SKM-1 (cell line): ENCODE measurements around the gene SYCP2L.

Source experiments
- DNase-seq: peaks from one replicate; lab custom pipeline; 2025; ENCODE audit not compliant: unreplicated experiment; lab: John Stamatoyannopoulos, UW

The SYCP2L gene

DNA sequence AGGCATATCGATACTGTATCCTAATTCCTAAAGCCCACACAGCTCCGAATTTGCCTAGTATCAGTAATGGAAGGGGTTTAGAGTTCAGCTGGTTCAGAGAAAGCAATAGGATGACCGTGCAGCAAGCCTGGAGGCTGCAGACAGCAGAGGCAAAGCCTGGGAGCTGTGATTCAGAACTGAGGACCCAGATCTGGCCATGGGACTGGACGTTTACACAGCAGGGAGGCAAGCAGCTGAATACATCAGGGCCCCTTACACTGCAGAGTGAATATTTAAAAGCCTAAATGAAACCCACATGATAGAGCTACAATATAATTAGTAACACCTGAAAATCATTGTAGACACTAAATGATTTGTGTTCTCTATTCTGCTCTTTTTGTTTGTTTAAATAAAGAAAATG lies 119.2 kb downstream of the SYCP2L start:
- no peak for DNase-seq

DNA sequence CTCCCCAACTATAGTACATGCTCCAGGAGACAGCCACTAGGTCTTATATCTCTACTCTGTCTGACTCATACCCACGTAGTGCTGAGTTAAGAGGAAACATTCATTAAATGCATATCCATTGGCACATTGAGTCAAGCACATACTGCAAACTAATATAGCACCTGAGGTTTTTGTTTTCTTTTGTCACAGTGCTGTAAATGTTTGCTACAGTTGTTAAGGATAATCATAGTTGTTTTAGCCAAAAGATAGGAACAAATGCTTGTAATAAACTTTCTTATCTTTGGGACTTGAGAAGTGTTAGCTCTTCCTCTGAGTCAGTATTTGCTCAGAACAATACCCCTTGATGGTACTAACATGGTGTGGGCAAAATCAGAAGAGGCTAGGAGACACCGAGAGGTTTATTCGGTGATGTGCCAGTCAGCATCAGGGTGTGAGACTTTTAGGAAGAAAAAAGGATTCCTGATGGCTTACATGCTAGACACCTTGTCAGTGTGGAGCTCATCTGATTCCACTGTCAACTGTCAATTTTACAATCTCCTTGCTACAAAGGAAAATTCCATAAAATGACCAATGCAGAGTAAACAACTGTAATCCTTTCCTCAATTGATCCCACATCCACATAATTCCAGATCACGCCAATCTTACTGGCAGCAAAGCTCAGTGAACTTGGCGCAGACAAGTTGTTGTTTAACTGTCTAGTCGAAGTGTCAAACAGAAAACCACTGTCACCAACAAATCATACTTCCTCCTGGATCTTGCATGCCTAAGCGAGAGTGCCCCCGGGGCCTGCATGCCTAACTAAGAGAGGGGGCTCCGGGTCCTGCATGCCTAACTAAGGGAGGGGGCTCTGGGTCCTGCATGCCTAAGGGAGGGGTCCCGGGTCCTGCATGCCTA lies 121.1 kb downstream of the SYCP2L start:
- DNase-seq = no peak

DNA sequence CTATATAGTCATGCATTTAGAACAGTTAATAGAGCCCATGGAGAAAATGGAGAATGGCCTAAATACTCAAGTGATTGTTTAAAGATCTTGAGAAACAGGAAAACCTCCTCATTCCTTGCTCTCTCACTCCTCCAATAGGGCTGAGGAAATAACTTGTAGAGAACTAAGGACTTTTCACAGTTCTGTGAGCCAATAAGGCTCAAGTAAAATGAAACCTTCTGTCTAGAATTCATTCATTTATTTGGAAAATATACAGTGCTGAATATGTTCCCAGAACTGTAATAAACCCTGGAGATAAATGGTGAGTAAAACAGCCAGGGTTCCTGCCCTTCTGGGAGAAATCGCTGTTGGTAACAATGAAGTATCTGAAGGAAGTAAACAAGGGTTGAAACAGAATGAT lies 122.0 kb downstream of the SYCP2L start:
- DNase-seq = no peak

DNA sequence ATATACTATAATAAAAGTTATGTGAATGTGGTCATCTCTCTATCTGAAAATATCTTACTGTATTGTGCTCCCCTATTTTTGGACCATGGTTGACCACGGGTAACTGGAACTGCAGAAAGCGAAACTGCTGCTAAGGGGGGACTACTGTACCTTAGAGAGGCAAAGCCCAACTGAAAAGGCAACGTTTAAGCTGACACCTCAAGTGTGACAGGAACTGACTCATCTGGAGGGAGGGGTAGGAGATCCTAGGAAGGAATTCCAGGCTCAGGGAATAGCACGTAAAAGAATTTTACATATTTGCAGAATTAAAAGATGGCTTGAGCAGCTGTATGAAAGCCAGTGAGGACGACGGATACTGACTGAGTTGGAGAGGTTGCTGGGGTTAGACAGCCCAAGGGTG lies 122.5 kb downstream of the SYCP2L start:
- DNase-seq = no peak

DNA sequence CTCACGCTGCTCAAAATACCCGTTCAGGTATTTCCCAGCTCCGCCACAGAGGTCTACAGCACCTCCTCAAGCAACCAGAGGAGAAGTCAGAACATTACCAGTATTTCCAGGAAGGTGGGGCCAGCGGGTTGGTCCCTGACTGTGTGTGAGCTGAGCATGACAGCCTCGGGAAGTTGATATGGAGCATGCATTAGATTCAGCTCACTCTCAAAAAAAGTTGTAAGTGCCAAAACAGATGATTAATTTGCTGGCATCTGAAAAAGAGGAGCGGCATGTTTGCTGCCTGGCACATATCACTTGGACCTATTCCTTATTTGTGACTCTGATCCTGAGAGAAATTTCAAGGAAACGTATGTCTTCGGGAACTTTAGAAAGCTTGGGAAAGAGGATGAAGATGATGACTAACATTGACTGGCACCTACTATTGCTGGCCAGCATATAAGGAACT lies 125.0 kb downstream of the SYCP2L start:
- no peak for DNase-seq

DNA sequence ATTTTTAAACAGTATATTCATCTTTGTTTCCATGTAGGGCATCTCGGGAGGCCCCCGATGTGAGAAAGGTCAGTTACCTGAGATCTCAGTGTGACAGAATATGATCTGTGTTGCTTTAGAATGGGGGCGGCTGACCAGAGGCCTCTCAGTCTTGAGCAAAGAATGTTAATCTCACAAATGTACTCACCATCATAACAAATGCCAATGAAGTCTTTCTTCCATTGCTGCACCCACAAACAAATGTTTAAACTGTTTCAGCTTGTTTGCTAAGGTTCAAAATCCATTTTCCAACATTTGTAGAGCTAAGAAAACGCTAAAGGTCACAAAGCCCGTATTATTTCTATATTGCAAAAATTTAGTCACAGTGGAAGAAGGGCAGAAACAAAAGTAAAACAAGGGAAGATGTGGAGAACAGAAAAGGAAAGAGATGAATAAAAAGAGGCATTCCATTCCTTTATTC lies 125.5 kb downstream of the SYCP2L start:
- DNase-seq = no peak

DNA sequence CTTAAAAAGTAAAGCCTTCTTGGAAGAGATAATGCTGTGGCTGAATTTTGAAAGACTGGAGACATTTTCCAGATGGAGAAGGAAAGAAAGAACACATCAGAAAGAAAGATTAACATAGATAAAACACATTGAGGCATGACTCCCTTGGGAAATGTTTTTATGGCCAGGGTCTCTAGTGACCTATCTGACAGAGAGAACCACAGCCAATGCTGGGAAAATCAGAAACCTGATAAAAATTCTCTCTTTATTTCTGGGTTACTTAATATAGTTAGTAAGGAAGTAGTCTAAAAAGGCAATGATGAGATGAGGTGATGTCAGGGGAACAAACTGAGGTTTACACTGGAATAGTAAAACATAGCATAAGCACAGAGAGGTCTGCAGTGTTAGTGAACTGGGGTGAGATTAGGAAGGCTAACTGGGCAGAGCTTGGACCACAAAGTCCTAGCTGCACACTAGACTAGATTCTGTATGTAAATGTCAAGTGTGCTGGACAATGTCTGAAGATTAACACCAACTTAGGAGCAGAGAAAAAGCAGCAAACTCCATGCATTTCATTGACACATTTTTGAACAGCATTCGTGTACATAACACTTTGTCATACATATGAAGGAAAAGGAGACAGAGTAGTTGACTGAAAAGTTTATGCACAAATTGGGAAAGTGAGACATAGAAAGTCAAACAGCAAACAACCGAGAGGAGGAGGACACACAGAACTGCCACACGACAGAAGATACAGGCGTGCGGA lies 126.3 kb downstream of the SYCP2L start:
- no peak for DNase-seq

DNA sequence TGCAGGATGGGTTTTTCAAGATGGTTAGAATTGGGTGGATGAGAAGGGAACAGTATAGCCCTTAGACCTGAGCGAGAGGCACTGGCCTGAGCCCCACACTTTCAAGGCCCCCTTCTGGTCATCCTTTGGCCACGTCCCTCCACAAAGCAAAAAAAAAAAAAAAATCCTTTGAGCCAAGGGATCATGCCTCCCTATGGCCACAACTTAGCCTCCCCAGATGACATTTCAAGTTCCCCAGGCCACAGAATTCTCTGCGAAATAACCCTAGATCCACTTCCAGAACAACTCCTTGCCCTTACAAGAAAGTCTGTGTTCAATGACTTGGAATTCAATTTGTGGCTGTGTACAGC lies 126.8 kb downstream of the SYCP2L start:
- no peak for DNase-seq

DNA sequence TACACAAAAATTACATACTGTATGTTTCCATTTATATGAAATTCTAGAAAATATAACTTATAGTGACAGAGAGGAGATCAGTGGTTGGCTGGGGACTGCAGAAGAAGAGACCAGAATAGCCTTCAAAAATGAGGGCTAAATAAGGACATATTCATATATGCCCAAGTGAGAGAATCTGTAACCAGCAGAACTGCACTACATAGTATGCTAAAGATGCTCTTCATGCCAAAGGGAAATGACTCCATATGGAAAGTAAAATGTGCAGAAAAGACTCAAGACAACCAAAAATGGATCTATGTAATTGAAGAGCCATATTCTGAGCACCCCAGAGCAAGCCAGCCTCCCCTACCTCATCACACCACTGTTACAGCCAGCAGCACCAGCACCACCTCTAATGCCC lies 128.2 kb downstream of the SYCP2L start:
- DNase-seq = no peak

DNA sequence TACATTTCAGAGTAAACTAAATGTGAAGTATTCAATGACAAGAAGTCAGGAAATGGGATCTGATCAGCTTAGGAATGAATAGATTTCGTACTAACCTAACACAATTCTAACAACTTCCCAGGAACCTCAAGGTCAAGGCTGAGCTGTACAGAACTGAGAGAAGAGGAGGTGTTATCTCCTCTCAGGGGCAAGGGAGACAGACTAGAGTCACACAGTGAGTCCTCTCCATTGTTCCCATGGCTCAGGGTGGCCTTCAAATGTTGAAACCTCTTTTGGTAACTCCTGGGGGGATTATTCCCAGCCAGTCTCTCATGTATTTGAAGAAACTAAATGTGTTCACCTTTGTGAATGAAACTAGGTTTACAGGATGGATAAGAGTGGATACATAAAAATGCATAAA lies 129.6 kb downstream of the SYCP2L start:
- no peak for DNase-seq

DNA sequence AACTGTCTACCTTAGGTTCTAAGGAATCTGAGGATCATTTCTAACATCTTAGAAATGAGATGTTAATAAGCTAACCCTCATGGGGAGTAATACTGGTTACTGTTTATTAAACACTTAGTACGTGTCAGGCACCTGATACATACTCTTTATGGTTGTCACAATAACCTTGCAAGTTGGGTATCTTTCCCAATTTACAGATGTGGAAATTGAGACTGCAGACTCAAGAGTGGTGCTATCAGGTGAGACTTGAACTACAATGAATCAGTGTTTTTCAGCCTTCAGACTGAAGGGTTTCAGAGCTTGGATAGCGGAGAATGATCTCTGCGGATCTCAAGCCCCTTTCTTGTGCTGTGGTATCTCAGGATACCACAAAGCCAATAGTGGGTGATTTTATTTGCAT lies 130.2 kb downstream of the SYCP2L start:
- DNase-seq = no peak

DNA sequence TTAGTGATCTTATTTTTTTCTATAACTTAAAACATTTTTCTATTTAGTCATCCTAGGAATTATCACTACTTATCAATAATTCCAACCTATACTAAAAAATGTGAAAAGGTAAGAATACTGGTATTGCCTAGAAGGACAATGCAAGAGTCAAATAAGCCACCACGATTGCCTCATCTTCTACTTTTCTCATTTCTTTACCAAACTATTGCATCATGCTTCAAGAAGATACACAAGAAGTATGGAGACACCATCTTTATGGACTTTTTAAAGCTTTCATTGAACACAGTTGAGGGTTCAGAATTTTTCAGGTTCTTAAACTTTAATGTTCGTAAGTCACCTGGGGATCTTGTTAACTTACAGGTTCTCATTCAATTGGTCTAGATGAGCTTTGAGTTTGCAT lies 131.4 kb downstream of the SYCP2L start:
- no peak for DNase-seq

DNA sequence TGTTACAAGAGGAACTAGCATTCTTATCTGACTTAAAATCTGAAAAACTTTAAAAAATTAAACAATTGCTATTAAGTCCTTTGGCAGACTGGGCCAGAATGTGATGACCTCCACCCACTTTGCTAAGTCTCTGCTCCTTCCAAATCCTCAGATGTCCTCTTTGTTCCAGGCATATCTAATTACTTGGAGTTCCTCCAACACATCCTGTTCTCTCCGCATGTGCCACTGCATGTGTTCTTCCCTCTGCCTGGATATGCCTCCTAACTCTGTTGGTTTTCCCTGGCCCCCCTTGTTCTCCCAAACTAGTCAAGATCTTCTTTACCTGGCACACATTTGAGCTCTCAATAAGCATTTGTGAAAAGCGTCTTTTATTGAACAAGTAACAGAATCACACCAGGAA lies 134.2 kb downstream of the SYCP2L start:
- DNase-seq = no peak

DNA sequence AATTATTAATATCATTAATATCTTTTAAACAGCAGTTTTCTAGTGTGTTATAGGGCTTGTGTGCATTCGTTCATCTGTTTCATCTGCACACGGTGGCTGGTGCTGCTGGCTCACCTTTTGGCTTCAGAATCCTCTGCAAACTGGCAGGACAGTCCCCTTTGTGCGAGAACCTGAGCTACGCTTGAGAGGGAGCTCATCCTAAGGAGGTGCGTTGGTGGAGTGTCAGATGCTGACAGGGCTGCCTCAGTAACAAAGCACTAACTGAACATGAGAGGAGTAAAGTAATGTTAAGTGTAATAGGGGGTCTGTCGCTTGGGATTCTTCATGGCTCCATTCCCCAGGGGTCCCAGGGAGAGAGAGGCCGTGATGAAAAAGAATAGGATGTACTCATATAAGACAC lies 134.9 kb downstream of the SYCP2L start:
- DNase-seq = no peak

DNA sequence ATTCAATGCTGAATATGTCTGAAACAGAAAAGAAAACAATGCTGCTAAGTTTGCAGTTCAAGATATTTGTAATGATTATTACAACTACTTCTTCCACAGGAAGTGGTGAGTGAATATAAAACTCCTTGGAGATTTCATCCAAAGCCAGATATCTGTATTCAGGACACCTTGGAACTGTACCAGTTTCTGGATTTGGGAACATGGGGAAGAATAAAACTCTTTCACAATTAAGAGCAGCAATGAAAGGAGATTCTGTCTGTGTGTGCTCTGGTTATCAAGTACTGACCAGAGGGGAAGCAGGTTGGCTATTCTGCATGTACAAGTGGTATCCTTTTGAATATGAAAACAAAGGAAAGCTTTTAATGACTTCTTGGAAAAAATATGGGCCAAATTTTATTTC lies 136.2 kb downstream of the SYCP2L start:
- DNase-seq = no peak
